Retinal pigment epithelial cell (primary cell): Measurements from ENCODE around the gene PNPLA8.
"Not testable (repeated sequence)": the region's sequence is repeated elsewhere in the genome, so short reads cannot be mapped to it uniquely, and the experiment has no call there.

ENCODE experiments used
- DNase-seq: peaks from one replicate; pipeline ENCODE4 v3.0.0-alpha.2; 2010; ENCODE audit warnings: low read depth
- H3K4me3 ChIP-seq: 2 replicates; pipeline ENCODE4 v1.5.1; 2011; ENCODE audit warnings: mild to moderate bottlenecking, low read length, control low read depth, moderate library complexity
- TF ChIP-seq, protein P1 (sequence below): conservative IDR thresholded peaks from 2 replicates; pipeline ENCODE4 v1.5.1; 2011; ENCODE audit warnings: low read depth, low read length, control low read depth, inconsistent platforms

The PNPLA8 gene

DNA sequence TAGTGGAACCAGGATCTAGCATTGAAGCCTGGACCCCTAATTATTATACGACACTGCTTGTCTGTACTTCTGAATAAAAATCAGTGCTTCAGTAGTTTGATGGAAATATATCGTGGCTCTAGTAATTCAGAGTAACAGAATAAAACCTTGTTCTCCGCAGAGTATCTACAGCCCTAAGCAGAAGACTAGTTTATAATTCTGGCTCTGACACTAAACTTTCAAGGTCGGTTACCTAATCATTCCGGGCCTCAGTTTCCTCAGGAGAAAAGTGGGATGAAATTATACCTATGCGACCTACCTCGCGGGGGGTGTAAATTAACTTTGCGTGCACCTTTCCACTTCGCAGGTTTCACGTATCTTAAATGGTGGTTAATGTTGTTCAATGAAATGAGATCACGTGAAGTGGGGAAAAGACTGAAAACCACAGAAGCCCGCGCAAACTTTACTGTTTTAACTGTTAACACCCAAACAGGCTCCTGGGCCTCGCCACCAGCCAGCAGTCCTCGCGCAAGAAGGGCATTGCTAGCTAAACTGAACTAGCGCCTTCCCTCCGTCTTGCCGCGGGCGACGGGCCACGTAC, 43.0 kb upstream of the PNPLA8 start:
- no peak for DNase-seq
- TF ChIP-seq, protein P1, sequence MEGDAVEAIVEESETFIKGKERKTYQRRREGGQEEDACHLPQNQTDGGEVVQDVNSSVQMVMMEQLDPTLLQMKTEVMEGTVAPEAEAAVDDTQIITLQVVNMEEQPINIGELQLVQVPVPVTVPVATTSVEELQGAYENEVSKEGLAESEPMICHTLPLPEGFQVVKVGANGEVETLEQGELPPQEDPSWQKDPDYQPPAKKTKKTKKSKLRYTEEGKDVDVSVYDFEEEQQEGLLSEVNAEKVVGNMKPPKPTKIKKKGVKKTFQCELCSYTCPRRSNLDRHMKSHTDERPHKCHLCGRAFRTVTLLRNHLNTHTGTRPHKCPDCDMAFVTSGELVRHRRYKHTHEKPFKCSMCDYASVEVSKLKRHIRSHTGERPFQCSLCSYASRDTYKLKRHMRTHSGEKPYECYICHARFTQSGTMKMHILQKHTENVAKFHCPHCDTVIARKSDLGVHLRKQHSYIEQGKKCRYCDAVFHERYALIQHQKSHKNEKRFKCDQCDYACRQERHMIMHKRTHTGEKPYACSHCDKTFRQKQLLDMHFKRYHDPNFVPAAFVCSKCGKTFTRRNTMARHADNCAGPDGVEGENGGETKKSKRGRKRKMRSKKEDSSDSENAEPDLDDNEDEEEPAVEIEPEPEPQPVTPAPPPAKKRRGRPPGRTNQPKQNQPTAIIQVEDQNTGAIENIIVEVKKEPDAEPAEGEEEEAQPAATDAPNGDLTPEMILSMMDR = no peak
- H3K4me3 ChIP-seq = peak overlapping the region; percentile 83

- H3K4me3 ChIP-seq = no peak overlapping the region
- TF ChIP-seq, protein P1 = no peak
- no peak for DNase-seq
Measured at GRCh38 chr7:108565987-108566386, 40.1 kb upstream of the PNPLA8 start.

- H3K4me3 ChIP-seq = no peak overlapping the region
- TF ChIP-seq, protein P1 = no peak
- DNase-seq = no peak
Measured at GRCh38 chr7:108561047-108561619, 35.2 kb upstream of the PNPLA8 start.

GRCh38 chr7:108559253-108559652, 33.3 kb upstream of the PNPLA8 start:
- no peak overlapping the region for H3K4me3 ChIP-seq
- no peak for DNase-seq
- TF ChIP-seq, protein P1 = no peak

DNA sequence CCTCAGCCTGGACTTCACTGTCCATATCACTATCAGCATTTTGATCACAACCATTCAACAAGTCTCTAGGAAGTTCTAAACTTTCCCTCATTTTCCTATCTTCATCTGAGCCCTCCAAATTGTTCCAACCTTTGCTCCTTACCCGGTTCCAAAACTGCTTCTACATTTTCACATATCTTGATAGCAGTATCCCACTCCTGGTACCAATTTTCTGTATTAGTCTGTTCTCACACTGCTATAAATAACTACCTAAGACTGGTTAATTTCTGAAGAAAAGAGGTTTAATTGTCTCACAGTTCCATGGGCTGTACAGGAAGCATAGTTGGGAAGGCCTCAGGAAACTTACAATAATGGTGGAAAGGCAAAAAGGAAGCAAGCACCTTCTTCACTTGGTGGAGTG, 31.7 kb upstream of the PNPLA8 start:
- DNase-seq = no peak
- H3K4me3 ChIP-seq = no peak overlapping the region
- TF ChIP-seq, protein P1 = no peak

- no peak overlapping the region for H3K4me3 ChIP-seq
- TF ChIP-seq, protein P1 = no peak
Measured at GRCh38 chr7:108557191-108557590, 31.3 kb upstream of the PNPLA8 start.

GRCh38 chr7:108556665-108557064, 30.7 kb upstream of the PNPLA8 start:
- H3K4me3 ChIP-seq, DNase-seq: not testable (repeated sequence)

More at GRCh38 chr7:108557191-108557590, 31.3 kb upstream of the PNPLA8 start:
- no peak for DNase-seq

GRCh38 chr7:108548141-108548896, 22.4 kb upstream of the PNPLA8 start:
- DNase-seq, H3K4me3 ChIP-seq: not testable (repeated sequence)
